Endothelial cell of umbilical vein (primary cell): Measurements from ENCODE around the gene ETV3L. TPM values are rescaled to one million over a fixed set of nuclear protein-coding genes. Genes with fewer than 3 reads are reported as not detected.

ENCODE experiments used
- BruUV-seq: library from RNA; stranded (reverse); fragments of 400-500 nt; replicated peaks from 2 replicates; lab custom pipeline; 2021; lab: Mats Ljungman, UMichigan
- CTCF ChIA-PET: fragments of 300-600, 350-600 bp; sonication (Branson Sonifier 250); formaldehyde crosslinking; loops from one replicate; lab custom pipeline; 2021; ENCODE audit warnings: antibody characterized with exemption, inconsistent platforms; lab: Charles Lee
- POLR2A ChIA-PET: fragments of 300-600, 350-600 bp; sonication (Branson Sonifier 250); formaldehyde crosslinking; loops from one replicate; lab custom pipeline; 2021; ENCODE audit warnings: antibody characterized with exemption, inconsistent platforms; lab: Charles Lee
- DNase-seq: peaks from one replicate; pipeline ENCODE4 v3.0.0-alpha.2; 2011; ENCODE audit warnings: low read depth, low spot score
- FAIRE-seq: peaks from 2 replicates; lab custom pipeline; 2011; peaks lifted over from hg19 to GRCh38; lab: Jason Lieb, UNC
- H2AFZ ChIP-seq: 2 replicates; pipeline ENCODE4 v1.6.0; 2012; ENCODE audit warnings: low read depth, low read length, control low read depth, inconsistent platforms
- H3K27ac ChIP-seq: 2 replicates; pipeline ENCODE4 v1.5.1; 2011; ENCODE audit warnings: low read depth, mild to moderate bottlenecking, control low read depth, low read length, moderate library complexity; ENCODE audit not compliant: insufficient read depth
- H3K27me3 ChIP-seq, 2 experiments: 2 replicates each; pipeline versions ENCODE4 v1.6.0 to v1.6.1; 2011; ENCODE audit warnings: low read length in 2 of 2, mixed read lengths in 1 of 2; ENCODE audit not compliant: control insufficient read depth in 2 of 2, insufficient read depth in 2 of 2
- H3K36me3 ChIP-seq, 2 experiments: 2 replicates in 1 of 2; 3 replicates in 1 of 2; pipeline ENCODE4 v1.5.1; 2011; ENCODE audit warnings: low read length in 2 of 2, mild to moderate bottlenecking in 1 of 2, moderate library complexity in 1 of 2; ENCODE audit not compliant: control insufficient read depth in 2 of 2, insufficient read depth in 2 of 2; ENCODE audit errors: extremely low read depth in 1 of 2
- H3K4me1 ChIP-seq: 3 replicates; pipeline ENCODE4 v1.5.1; 2011; ENCODE audit warnings: mild to moderate bottlenecking, low read length; ENCODE audit not compliant: control insufficient read depth, insufficient read depth; ENCODE audit errors: extremely low read depth
- H3K4me2 ChIP-seq: 2 replicates; pipeline ENCODE4 v1.6.1; 2011; ENCODE audit warnings: low read length, control low read depth, mixed read lengths; ENCODE audit not compliant: insufficient read depth
- H3K4me3 ChIP-seq, 3 experiments: fragments of 200-600 bp in 1 of 3; sonication (generic), shearing (Covaris generic) in 1 of 3; replicated peaks in 1 of 3; 2 replicates each; pipeline ENCODE4 v1.5.1; 2011 to 2016; ENCODE audit warnings: control low read depth in 3 of 3, low read length in 3 of 3, mild to moderate bottlenecking in 2 of 3, inconsistent platforms in 1 of 3, low read depth in 1 of 3, moderate library complexity in 1 of 3; ENCODE audit not compliant: insufficient read depth in 1 of 3
- H3K79me2 ChIP-seq: 2 replicates; pipeline ENCODE4 v1.6.0; 2012; ENCODE audit warnings: low read length, inconsistent platforms; ENCODE audit not compliant: control insufficient read depth, insufficient read depth
- H3K9ac ChIP-seq: replicated peaks from 2 replicates; pipeline ENCODE3; 2011; ENCODE audit warnings: low read length, control low read depth; ENCODE audit not compliant: insufficient read depth; ENCODE audit errors: extremely low read depth
- H3K9me1 ChIP-seq: replicated peaks from 3 replicates; pipeline ENCODE4 v1.6.0; 2011; ENCODE audit warnings: mild to moderate bottlenecking, low read length; ENCODE audit not compliant: control insufficient read depth, insufficient read depth; ENCODE audit errors: extremely low read depth
- H3K9me3 ChIP-seq: replicated peaks from 2 replicates; pipeline ENCODE4 v1.5.1; 2012; ENCODE audit warnings: low read length, inconsistent platforms; ENCODE audit not compliant: control insufficient read depth, insufficient read depth
- H4K20me1 ChIP-seq: replicated peaks from 2 replicates; pipeline ENCODE3; 2011; ENCODE audit warnings: mild to moderate bottlenecking, low read length; ENCODE audit not compliant: control insufficient read depth, insufficient read depth; ENCODE audit errors: extremely low read depth
- CTCF ChIP-seq, 2 donors: IDR thresholded peaks; 1 replicate in 1 of 2; 2 replicates in 1 of 2; pipeline ENCODE4 v1.5.1; 2011; ENCODE audit warnings: low read length in 2 of 2, mild to moderate bottlenecking in 2 of 2, moderate library complexity in 2 of 2, control low read depth in 1 of 2, inconsistent platforms in 1 of 2, low read depth in 1 of 2; ENCODE audit not compliant: insufficient read depth in 1 of 2; ENCODE audit errors: extremely low read depth in 1 of 2
- EZH2 ChIP-seq: IDR thresholded peaks from 2 replicates; pipeline ENCODE4 v1.6.1; 2012; ENCODE audit warnings: borderline replicate concordance, low read depth, mild to moderate bottlenecking, moderate library complexity, low read length, inconsistent platforms; ENCODE audit not compliant: severe bottlenecking
- FOS ChIP-seq: IDR thresholded peaks from 2 replicates; pipeline ENCODE4 v1.6.1; 2011; ENCODE audit warnings: mild to moderate bottlenecking, low read length, moderate library complexity, borderline replicate concordance; ENCODE audit not compliant: insufficient read depth
- GATA2 ChIP-seq: IDR thresholded peaks from 2 replicates; pipeline ENCODE4 v1.7.0; 2011; ENCODE audit warnings: low read depth, mild to moderate bottlenecking, moderate library complexity, mixed read lengths, low read length; ENCODE audit not compliant: insufficient read length, insufficient read depth
- JUN ChIP-seq: IDR thresholded peaks from 2 replicates; pipeline ENCODE4 v1.6.1; 2011; ENCODE audit warnings: borderline replicate concordance, low read depth; ENCODE audit not compliant: insufficient read length, insufficient read depth
- MYC ChIP-seq: IDR thresholded peaks from one replicate; pipeline ENCODE4 v1.6.1; 2011; ENCODE audit warnings: mild to moderate bottlenecking, low read depth, low read length
- POLR2A ChIP-seq: IDR thresholded peaks from 2 replicates; pipeline ENCODE4 v1.6.1; 2012; ENCODE audit warnings: low read depth, mild to moderate bottlenecking, control low read depth, low read length
- POLR2AphosphoS5 ChIP-seq: IDR thresholded peaks from 2 replicates; pipeline ENCODE4 v1.6.1; 2012; ENCODE audit warnings: low read depth, mild to moderate bottlenecking, control low read depth, low read length, moderate library complexity; ENCODE audit not compliant: insufficient read depth
- dilution Hi-C: fragments of 300-500 bp; cut with MboI; formaldehyde crosslinking; loops from one replicate; pipeline ENCODE4 v1.15.0; 2019; ENCODE audit warnings: low sequenced_read_pairs; ENCODE audit not compliant: extremely low pct_ligation_motif_present
- intact Hi-C: fragments of 100-400 bp; cut with micrococcal nuclease; formaldehyde crosslinking; loops from one replicate; pipeline ENCODE4 v1.10.0; 2022
- polyA plus RNA-seq, 4 experiments: library from polyadenylated mRNA; depleted of rRNA in 3 of 4; stranded (reverse) in 3 of 4; unstranded in 1 of 4; fragments of >200 nt; gene quantifications; 2 replicates each; pipeline versions ENCODE4 v1.2.1 to v1.2.3, GENCODE V29; 2011 to 2012; ENCODE audit warnings: missing spikeins in 1 of 4
- total RNA-seq: library from RNA; stranded (reverse); gene quantifications from 2 replicates; pipeline ENCODE4 v1.2.3, GENCODE V29; 2021
- TF ChIP-seq, protein P1 (sequence below): IDR thresholded peaks from 2 replicates; pipeline ENCODE4 v1.6.1; 2011; ENCODE audit not compliant: insufficient read depth, insufficient read length

Gene ETV3L
- total and polyA plus RNA-seq, 2 donors (not counting 3 experiments of a cell fraction or from before 2014, with no cell fraction given), result not detected

GRCh38 chr1:157137046-157137407, 37.4 kb upstream of the ETV3L start:
- no peak for TF ChIP-seq EZH2
- TF ChIP-seq POLR2AphosphoS5, result no peak
- no peak for TF ChIP-seq POLR2A
- TF ChIP-seq MYC, result no peak
- no peak for TF ChIP-seq CTCF (IDR thresholded peaks at IDR 0.05; ENCODE audit: extremely low read depth in 1 of 2, insufficient read depth in 1 of 2, low read depth in 1 of 2, low read length in 2 of 2)
- TF ChIP-seq, protein P1, sequence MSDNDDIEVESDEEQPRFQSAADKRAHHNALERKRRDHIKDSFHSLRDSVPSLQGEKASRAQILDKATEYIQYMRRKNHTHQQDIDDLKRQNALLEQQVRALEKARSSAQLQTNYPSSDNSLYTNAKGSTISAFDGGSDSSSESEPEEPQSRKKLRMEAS, result no peak
- TF ChIP-seq JUN, result no peak
- no peak for TF ChIP-seq GATA2
- TF ChIP-seq FOS, result no peak
- Histone ChIP-seq H3K9ac (peak overlapping the region; percentile 94), H3K4me1 (peaks cover 17% of the 10 kb centered on the region), H3K9me1 (no peaks in the 10 kb centered on the region), H3K4me2 (peak overlapping the region; percentile 91), H3K36me3 (peaks cover 20 to 30% of the 10 kb centered on the region in 2 experiments), H4K20me1 (peaks cover 6% of the 10 kb centered on the region), H3K79me2 (peaks cover 32% of the 10 kb centered on the region), H3K27me3 (no peaks in the 10 kb centered on the region), H3K4me3 (peak overlapping the region; percentile 92 to 99 (median 96)), H3K9me3 (no peaks in the 10 kb centered on the region), H2AFZ (no peak overlapping the region), H3K27ac (peak overlapping the region; percentile 84)
- FAIRE-seq, result no peak
- intact Hi-C loops, result no loop called here
- ChIA-PET POLR2A (interaction anchor here (2.2 kb wide), 1 partner anchor 18 kb away, joined by 7 read pairs; no protein-coding TSS in a partner anchor), CTCF (interaction anchor here (1.3 to 7.3 kb wide), 4 partner anchors 15 to 46 kb away, joined by 3 to 96 read pairs (median 45); no protein-coding TSS in a partner anchor)
- dilution Hi-C loops, result no loop called here
- TSS peak; percentile 42 for BruUV-seq
- DNase-seq, result peak; percentile 31
